ENCODE measurements around the gene EGFLAM.

EGFLAM gene

GRCh38 chr5:38371596-38371995, 113.2 kb downstream of the EGFLAM start:
- H3K27ac Mint-ChIP-seq, result no peak overlapping the region

GRCh38 chr5:38373743-38374142, 115.4 kb downstream of the EGFLAM start:
- H3K27ac Mint-ChIP-seq, result no peak overlapping the region
- no peaks in the 10 kb centered on the region for H3K9me3 Mint-ChIP-seq
- DNase-seq (no peak), ATAC-seq (no peak)
- no peak overlapping the region for H3K4me3 Mint-ChIP-seq
- H3K4me1 Mint-ChIP-seq, result peaks cover 13% of the 10 kb centered on the region
- peaks cover 46% of the 10 kb centered on the region for H3K27me3 Mint-ChIP-seq

More at GRCh38 chr5:38371596-38371995, 113.2 kb downstream of the EGFLAM start:
- no peaks in the 10 kb centered on the region for H3K9me3 Mint-ChIP-seq
- peaks cover 15% of the 10 kb centered on the region for H3K4me1 Mint-ChIP-seq
- peaks cover 25% of the 10 kb centered on the region for H3K27me3 Mint-ChIP-seq
- ATAC-seq (no peak), DNase-seq (no peak)
- H3K4me3 Mint-ChIP-seq, result no peak overlapping the region

- ATAC-seq (no peak), DNase-seq (no peak)
- Mint-ChIP-seq H3K27ac (no peak overlapping the region), H3K4me3 (no peak overlapping the region), H3K27me3 (peaks cover 62% of the 10 kb centered on the region), H3K9me3 (no peaks in the 10 kb centered on the region), H3K4me1 (peaks cover 23% of the 10 kb centered on the region)
Measured at GRCh38 chr5:38375423-38375822, 117.1 kb downstream of the EGFLAM start.

- DNase-seq (no peak), ATAC-seq (no peak)
- peaks cover 23% of the 10 kb centered on the region for H3K4me1 Mint-ChIP-seq
- H3K4me3 Mint-ChIP-seq, result no peak overlapping the region
- peaks cover 72% of the 10 kb centered on the region for H3K27me3 Mint-ChIP-seq
- H3K27ac Mint-ChIP-seq, result no peak overlapping the region
- H3K9me3 Mint-ChIP-seq, result no peaks in the 10 kb centered on the region
Measured at GRCh38 chr5:38376404-38376803, 118.0 kb downstream of the EGFLAM start.

GRCh38 chr5:38378579-38378978, 120.2 kb downstream of the EGFLAM start:
- ATAC-seq (no peak), DNase-seq (no peak)
- H3K27me3 Mint-ChIP-seq, result peaks cover 75% of the 10 kb centered on the region
- no peak overlapping the region for H3K27ac Mint-ChIP-seq
- no peak overlapping the region for H3K4me3 Mint-ChIP-seq
- peaks cover 23% of the 10 kb centered on the region for H3K4me1 Mint-ChIP-seq
- no peaks in the 10 kb centered on the region for H3K9me3 Mint-ChIP-seq

GRCh38 chr5:38379350-38379937, 121.1 kb downstream of the EGFLAM start:
- Mint-ChIP-seq H3K4me3 (no peak overlapping the region), H3K9me3 (no peaks in the 10 kb centered on the region), H3K27ac (no peak overlapping the region), H3K27me3 (peaks cover 67% of the 10 kb centered on the region), H3K4me1 (peaks cover 23% of the 10 kb centered on the region)
- DNase-seq (no peak), ATAC-seq (no peak)

- H3K4me3 Mint-ChIP-seq, result no peak overlapping the region
- peaks cover 23% of the 10 kb centered on the region for H3K4me1 Mint-ChIP-seq
- H3K27me3 Mint-ChIP-seq, result peaks cover 56% of the 10 kb centered on the region
- DNase-seq (no peak), ATAC-seq (no peak)
- H3K27ac Mint-ChIP-seq, result no peak overlapping the region
- H3K9me3 Mint-ChIP-seq, result no peaks in the 10 kb centered on the region
Measured at GRCh38 chr5:38380537-38380936, 122.2 kb downstream of the EGFLAM start.

GRCh38 chr5:38381361-38381760, 123.0 kb downstream of the EGFLAM start:
- H3K4me3 Mint-ChIP-seq, result no peak overlapping the region
- H3K27me3 Mint-ChIP-seq, result peaks cover 54% of the 10 kb centered on the region
- no peaks in the 10 kb centered on the region for H3K9me3 Mint-ChIP-seq

GRCh38 chr5:38382898-38383297, 124.5 kb downstream of the EGFLAM start:
- H3K9me3 Mint-ChIP-seq, result no peaks in the 10 kb centered on the region
- no peak overlapping the region for H3K27ac Mint-ChIP-seq
- H3K4me1 Mint-ChIP-seq, result peaks cover 15% of the 10 kb centered on the region
- ATAC-seq (peak; percentile 88), DNase-seq (peak; percentile 49 to 61)
- H3K27me3 Mint-ChIP-seq, result peaks cover 39% of the 10 kb centered on the region
- no peak overlapping the region for H3K4me3 Mint-ChIP-seq

More at GRCh38 chr5:38381361-38381760, 123.0 kb downstream of the EGFLAM start:
- no peak overlapping the region for H3K27ac Mint-ChIP-seq
- DNase-seq, result no peak
- ATAC-seq, result no peak
- H3K4me1 Mint-ChIP-seq, result peaks cover 20% of the 10 kb centered on the region

GRCh38 chr5:38383701-38384100, 125.3 kb downstream of the EGFLAM start:
- H3K4me3 Mint-ChIP-seq, result no peak overlapping the region
- H3K4me1 Mint-ChIP-seq, result peaks cover 10% of the 10 kb centered on the region
- DNase-seq (no peak), ATAC-seq (no peak)
- H3K27me3 Mint-ChIP-seq, result peaks cover 31% of the 10 kb centered on the region
- no peaks in the 10 kb centered on the region for H3K9me3 Mint-ChIP-seq
- peak overlapping the region; percentile 31 to 89 for H3K27ac Mint-ChIP-seq

- Mint-ChIP-seq H3K4me1 (peaks cover 3% of the 10 kb centered on the region), H3K4me3 (no peak overlapping the region), H3K27ac (no peak overlapping the region), H3K9me3 (no peaks in the 10 kb centered on the region), H3K27me3 (peaks cover 24% of the 10 kb centered on the region)
- DNase-seq (no peak), ATAC-seq (no peak)
Measured at GRCh38 chr5:38384396-38384795, 126.0 kb downstream of the EGFLAM start.

- no peak overlapping the region for H3K4me3 Mint-ChIP-seq
- H3K9me3 Mint-ChIP-seq, result no peaks in the 10 kb centered on the region
- no peaks in the 10 kb centered on the region for H3K4me1 Mint-ChIP-seq
- no peaks in the 10 kb centered on the region for H3K27me3 Mint-ChIP-seq
- no peak for ATAC-seq
- H3K27ac Mint-ChIP-seq, result no peak overlapping the region
- no peak for DNase-seq
Measured at GRCh38 chr5:38387161-38387560, 128.8 kb downstream of the EGFLAM start.

GRCh38 chr5:38393636-38394035, 135.3 kb downstream of the EGFLAM start:
- Mint-ChIP-seq H3K4me3 (no peak overlapping the region), H3K27me3 (peaks cover 17% of the 10 kb centered on the region), H3K4me1 (no peaks in the 10 kb centered on the region), H3K27ac (no peak overlapping the region), H3K9me3 (no peaks in the 10 kb centered on the region)
- no peak for DNase-seq
- ATAC-seq, result no peak

GRCh38 chr5:38396766-38397165, 138.4 kb downstream of the EGFLAM start:
- Mint-ChIP-seq H3K27me3 (peaks cover 43% of the 10 kb centered on the region), H3K27ac (no peak overlapping the region), H3K4me1 (no peaks in the 10 kb centered on the region), H3K9me3 (no peaks in the 10 kb centered on the region), H3K4me3 (no peak overlapping the region)
- DNase-seq (no peak), ATAC-seq (no peak)

GRCh38 chr5:38400365-38400764, 142.0 kb downstream of the EGFLAM start:
- Mint-ChIP-seq H3K4me3 (no peak overlapping the region), H3K9me3 (no peaks in the 10 kb centered on the region), H3K27me3 (peaks cover 61% of the 10 kb centered on the region), H3K27ac (no peak overlapping the region), H3K4me1 (no peaks in the 10 kb centered on the region)
- DNase-seq, result no peak
- no peak for ATAC-seq

GRCh38 chr5:38401145-38401544, 142.8 kb downstream of the EGFLAM start:
- no peak overlapping the region for H3K27ac Mint-ChIP-seq
- H3K9me3 Mint-ChIP-seq, result no peaks in the 10 kb centered on the region
- ATAC-seq (no peak), DNase-seq (no peak)
- no peak overlapping the region for H3K4me3 Mint-ChIP-seq
- peaks cover 67% of the 10 kb centered on the region for H3K27me3 Mint-ChIP-seq
- H3K4me1 Mint-ChIP-seq, result no peaks in the 10 kb centered on the region

- Mint-ChIP-seq H3K27me3 (peaks cover 73% of the 10 kb centered on the region), H3K27ac (no peak overlapping the region), H3K9me3 (no peaks in the 10 kb centered on the region), H3K4me3 (no peak overlapping the region), H3K4me1 (no peaks in the 10 kb centered on the region)
- DNase-seq, result no peak
- ATAC-seq, result no peak
Measured at GRCh38 chr5:38403406-38403805, 145.0 kb downstream of the EGFLAM start.
